GM12891 (cell line): ENCODE results near the gene ST8SIA2.

Source experiments
- DNase-seq: peaks from one replicate; pipeline ENCODE4 v3.0.0; 2011; ENCODE audit warnings: low spot score; ENCODE audit not compliant: insufficient read length
- FAIRE-seq: peaks from 2 replicates; lab custom pipeline; 2011; peaks lifted over from hg19 to GRCh38; lab: Jason Lieb, UNC
- PAX5 ChIP-seq: IDR thresholded peaks from 2 replicates; pipeline ENCODE4 v1.6.1; 2011; ENCODE audit warnings: low read length, moderate library complexity, mild to moderate bottlenecking; ENCODE audit not compliant: insufficient read depth, severe bottlenecking
- POLR2A ChIP-seq: IDR thresholded peaks from 2 replicates; pipeline ENCODE4 v1.6.1; 2011; ENCODE audit warnings: low read depth, low read length, control low read depth
- POLR2AphosphoS5 ChIP-seq: IDR thresholded peaks from 2 replicates; pipeline ENCODE4 v1.6.1; 2011; ENCODE audit warnings: low read depth, low read length, control low read depth
- POU2F2 ChIP-seq: IDR thresholded peaks from 2 replicates; pipeline ENCODE4 v1.6.1; 2011; ENCODE audit warnings: low read depth, mild to moderate bottlenecking, control low read depth, low read length, moderate library complexity
- SPI1 ChIP-seq: IDR thresholded peaks from 2 replicates; pipeline ENCODE4 v1.6.1; 2011; ENCODE audit warnings: low read depth, low read length, control low read depth
- TAF1 ChIP-seq: IDR thresholded peaks from 2 replicates; pipeline ENCODE4 v1.6.1; 2011; ENCODE audit warnings: low read depth, low read length, control low read depth

The ST8SIA2 gene

DNA sequence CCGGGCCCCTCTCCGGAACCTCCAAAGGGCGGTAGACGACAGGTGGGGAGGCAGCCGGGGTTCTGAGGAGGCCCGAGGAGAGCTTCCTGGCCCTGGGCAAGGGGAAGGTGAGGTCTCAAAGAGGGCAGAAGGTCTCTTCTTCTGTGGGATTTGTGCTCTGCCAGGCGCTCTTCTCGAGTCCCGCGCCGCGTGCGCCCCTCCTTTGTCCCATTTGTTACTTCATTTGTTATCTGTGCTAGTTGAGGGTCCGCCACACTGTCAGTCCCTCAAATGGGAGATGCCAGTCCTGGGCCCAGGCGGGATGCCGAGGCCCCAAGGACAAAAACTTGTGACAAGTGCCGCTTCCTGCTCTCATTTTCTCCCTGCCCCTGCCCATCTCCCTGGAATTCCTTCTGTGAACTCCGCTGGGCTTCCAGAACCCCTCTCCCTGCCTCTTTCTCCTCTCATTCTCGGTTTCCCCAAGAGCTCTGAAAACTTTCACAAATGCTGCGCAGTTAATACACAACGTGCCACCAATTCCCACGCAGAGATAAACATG lies 1.5 kb downstream of the ST8SIA2 start:
- FAIRE-seq, result no peak
- TF ChIP-seq POLR2A (no peak), SPI1 (no peak), TAF1 (no peak), PAX5 (no peak), POLR2AphosphoS5 (no peak), POU2F2 (no peak)
- DNase-seq, result no peak

DNA sequence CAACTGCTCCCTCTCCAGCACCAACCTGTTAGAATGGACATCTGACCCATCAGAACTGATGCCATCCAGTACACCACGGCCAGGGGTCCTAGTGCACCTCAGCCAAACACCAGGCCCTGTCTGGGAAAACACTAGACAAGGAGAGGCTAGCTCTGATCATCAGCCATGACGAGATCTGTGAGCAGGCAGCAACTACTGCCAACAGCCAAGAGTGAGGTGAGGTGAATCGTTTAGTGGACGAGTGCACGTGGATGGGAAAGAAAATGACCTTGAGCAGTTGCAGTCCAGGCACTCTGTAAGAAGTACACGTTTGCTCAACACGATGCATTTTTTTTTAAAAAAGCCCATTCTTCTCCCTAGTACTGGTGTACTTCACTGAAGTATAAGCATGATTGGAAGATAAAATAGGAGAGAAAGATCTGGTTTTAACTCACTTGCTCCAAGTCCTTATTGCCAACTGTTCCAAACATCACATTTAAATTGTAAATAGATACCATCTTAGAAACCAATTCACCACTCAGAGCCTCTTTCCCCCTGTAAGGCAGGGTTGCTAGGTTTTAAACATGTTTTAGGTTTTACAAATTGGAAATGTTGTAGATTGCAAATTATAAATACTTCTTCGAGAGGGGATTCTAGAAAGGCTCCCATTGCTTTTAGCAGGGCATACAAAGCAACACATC lies 5.7 kb downstream of the ST8SIA2 start:
- FAIRE-seq, result no peak

DNA sequence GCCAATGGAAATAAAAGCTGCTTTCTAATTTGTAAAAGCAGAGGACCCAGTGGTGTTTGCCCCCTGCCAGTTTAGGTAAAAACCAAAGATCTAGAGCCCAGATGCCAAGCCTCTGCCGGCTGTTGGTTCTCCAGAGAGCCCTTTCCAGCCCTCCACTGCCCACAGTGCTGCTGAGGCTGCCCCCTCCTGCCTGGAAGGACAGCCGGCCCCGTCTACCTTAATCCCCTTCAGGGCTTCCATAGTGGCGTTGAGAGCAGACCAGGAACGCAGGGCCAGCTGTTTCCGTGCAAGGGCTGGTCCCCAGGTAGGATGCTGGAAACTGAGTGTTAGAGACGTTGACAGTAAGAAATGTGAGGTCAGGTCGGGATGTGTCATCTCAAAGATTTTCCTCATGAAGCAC lies 6.9 kb downstream of the ST8SIA2 start:
- FAIRE-seq (no peak), DNase-seq (no peak)
- TF ChIP-seq POLR2A (no peak), SPI1 (no peak), PAX5 (no peak), POLR2AphosphoS5 (no peak), TAF1 (no peak), POU2F2 (no peak)

More for the DNA sequence above, 5.7 kb downstream of the ST8SIA2 start:
- DNase-seq, result no peak
- TF ChIP-seq POU2F2 (no peak), TAF1 (no peak), POLR2A (no peak), PAX5 (no peak), SPI1 (no peak), POLR2AphosphoS5 (no peak)

DNA sequence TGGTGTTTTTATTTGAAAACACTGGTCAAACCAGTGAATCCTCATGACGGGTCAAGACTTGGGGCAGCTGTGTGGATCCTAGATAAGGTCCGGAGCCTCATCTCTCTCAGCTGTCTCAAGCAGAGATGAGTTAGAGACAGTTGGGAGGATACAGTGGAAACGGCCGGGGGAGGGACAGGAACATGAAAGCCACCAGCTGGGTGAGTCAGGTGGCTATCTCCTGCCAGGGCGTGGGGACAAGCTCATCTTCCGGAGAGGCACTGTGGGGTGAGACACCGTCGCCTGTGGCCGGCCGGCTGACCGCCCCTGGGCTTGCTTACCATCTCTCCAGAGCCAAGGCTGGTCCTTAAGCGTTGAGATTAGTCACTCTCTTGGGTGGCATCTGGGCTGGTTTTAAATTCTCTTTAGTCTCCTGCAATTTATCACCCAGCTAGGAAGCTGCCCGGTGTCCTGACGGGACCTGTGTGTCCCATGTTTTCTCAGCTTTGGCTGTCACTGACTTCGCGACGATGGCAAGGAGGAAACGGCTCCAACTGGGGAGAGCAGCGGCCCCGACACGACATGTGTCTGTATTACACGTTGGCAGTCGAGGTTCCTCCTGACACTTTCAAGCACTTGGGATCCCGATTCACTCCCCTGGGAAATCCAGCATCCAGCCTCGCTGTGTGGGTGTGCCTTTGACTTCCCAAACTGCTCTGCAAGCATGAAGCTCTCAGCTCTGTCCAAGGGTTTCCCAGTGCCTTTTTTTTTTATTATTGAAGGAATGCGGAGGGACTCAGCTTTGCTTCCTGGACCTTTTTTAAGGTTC lies 7.5 kb downstream of the ST8SIA2 start:
- FAIRE-seq (no peak), DNase-seq (no peak)
- TF ChIP-seq POLR2A, result no peak
- no peak for TF ChIP-seq TAF1
- TF ChIP-seq PAX5, result no peak
- TF ChIP-seq POU2F2, result no peak
- no peak for TF ChIP-seq POLR2AphosphoS5
- no peak for TF ChIP-seq SPI1

DNA sequence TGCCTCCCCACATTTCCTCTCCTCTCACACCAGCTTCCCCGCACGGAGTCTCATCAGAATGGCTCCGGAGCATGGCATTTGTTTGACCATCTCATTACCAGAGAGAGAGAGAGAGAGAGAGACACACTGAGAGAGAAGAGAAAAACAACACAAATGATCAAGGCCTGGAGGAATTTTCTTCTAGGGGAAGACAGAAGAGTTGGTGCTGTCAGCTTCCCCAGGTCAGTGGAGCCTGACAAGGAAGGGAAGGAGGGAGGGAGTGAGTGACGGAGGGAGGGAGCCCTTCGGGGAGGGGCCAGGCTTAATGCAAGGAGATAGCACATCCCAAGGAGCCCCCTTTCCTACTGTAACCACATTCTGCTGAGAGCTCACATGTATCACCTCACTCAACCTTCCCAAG lies 9.1 kb downstream of the ST8SIA2 start:
- FAIRE-seq, result no peak

DNA sequence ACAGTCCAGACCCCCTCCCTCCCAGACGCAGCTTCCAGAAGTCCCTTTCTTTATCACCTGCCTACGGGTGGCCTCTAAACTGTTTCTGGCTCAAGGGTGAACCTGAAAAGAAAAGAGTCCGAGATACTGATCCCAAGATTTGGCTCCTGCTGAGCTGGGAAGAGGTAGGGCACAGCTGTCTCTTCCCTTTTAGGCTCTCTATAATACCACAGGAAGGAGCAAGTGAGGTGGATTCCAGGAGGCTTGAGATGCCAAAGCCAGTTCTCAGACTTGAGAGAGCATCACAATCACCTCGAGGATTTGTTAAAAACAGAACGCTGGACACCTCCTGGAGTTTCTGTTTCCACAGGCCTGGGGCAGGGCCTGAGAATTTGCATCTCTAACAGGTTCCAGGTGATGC lies 12.3 kb downstream of the ST8SIA2 start:
- FAIRE-seq (no peak), DNase-seq (no peak)
- no peak for TF ChIP-seq SPI1
- TF ChIP-seq PAX5, result no peak
- no peak for TF ChIP-seq TAF1
- no peak for TF ChIP-seq POLR2A
- no peak for TF ChIP-seq POLR2AphosphoS5

More for the DNA sequence above, 9.1 kb downstream of the ST8SIA2 start:
- TF ChIP-seq SPI1 (no peak), POLR2AphosphoS5 (no peak), PAX5 (no peak), POLR2A (no peak), TAF1 (no peak), POU2F2 (no peak)
- DNase-seq, result no peak

DNA sequence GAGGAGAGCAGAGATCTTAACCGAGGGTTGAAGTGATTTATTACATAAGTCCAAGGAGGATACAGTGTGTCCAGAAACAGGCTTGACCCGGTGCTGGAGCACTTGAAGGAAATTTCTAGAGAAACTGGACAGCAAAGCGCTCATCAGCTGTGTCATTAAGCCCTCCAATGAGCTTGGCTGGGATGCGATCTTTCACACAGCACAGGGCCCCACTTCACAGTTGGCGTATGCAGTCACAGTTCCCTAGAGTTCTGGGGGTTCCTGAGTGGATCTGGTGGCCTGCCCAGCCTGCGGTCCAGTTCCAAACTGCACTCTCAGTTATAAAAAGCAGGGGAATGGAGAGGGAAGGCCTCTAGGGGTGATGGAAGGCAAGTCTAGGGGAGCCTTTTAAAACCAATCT lies 13.6 kb downstream of the ST8SIA2 start:
- TF ChIP-seq POU2F2, result no peak
- no peak for TF ChIP-seq SPI1
- TF ChIP-seq POLR2A, result no peak
- TF ChIP-seq PAX5, result no peak
- TF ChIP-seq TAF1, result no peak
- TF ChIP-seq POLR2AphosphoS5, result no peak
- DNase-seq (no peak), FAIRE-seq (no peak)

DNA sequence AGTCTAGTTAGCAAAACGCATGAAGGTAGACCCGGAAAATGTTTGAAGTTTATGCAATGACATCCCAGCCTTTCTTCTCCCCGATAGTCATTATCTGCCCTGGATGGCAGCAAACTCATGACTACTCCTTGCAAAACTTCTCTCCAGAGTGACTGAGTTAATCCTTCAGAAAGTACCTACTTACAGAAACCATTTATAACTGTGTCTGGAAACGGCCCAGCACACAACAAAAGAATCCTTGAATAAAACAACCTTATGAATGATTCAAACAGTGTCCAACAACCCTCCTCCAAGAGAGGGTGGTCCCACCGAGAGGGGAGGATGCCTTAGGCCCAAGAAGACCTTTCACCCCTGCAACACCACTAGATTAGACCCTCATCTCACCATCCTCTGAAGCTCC lies 14.2 kb downstream of the ST8SIA2 start:
- TF ChIP-seq PAX5 (no peak), TAF1 (no peak), POLR2AphosphoS5 (no peak), POU2F2 (no peak), SPI1 (no peak)
- DNase-seq (no peak), FAIRE-seq (no peak)

DNA sequence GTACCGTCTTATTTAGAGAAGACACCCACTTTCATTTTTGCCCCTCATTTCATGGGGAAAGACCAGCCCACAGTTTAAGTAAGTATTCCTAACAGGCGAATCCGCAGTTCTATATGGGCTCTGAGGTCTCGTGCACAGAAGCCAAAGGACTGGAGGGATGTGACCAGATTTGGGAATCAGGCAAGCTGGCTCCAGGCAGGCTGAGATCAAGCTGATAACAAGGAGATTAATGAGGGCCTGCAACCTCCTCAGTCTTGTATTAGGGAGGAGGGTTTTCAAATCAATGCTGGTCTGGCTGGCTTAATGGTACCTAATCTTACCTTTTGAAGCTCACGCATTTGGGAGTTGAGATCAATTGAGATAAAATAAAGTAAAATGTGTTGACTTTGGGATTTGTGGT lies 15.3 kb downstream of the ST8SIA2 start:
- DNase-seq (no peak), FAIRE-seq (no peak)
- TF ChIP-seq POLR2A (no peak), POLR2AphosphoS5 (no peak), SPI1 (no peak), PAX5 (no peak), TAF1 (no peak), POU2F2 (no peak)

DNA sequence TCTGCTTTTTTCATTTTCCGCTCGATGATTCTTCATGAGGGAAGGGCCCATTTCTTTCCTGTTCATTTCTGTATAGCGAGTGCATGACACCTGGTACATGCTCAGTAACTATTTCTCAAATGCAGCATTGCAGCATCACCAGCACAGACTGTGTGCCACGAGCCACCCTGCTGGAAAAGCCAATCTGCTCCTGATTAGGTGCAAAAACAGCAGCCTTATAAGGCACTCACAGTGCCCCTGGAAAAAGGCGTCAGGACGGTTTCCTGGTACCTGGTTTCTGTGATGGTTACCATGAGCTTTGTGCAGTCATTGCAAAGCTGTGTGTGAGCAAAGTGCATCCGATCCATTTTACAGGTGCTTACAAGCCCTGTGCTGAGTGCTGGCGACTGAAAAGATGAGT lies 15.8 kb downstream of the ST8SIA2 start:
- DNase-seq (no peak), FAIRE-seq (no peak)
- TF ChIP-seq POU2F2 (no peak), SPI1 (no peak), PAX5 (no peak), POLR2AphosphoS5 (no peak), TAF1 (no peak), POLR2A (no peak)
